Ectodermal cell (in vitro differentiated cells): Measurements from ENCODE around the gene NTM.

Experiments
- H3K27ac ChIP-seq: 2 replicates; pipeline ENCODE4 v1.7.0; 2013; ENCODE audit warnings: mild to moderate bottlenecking, low read depth, low read length; ENCODE audit not compliant: insufficient read depth, poor library complexity, severe bottlenecking
- H3K27me3 ChIP-seq: 2 replicates; pipeline ENCODE4 v1.7.0; 2013; ENCODE audit warnings: mild to moderate bottlenecking, low read length; ENCODE audit not compliant: insufficient read depth, control insufficient read depth, poor library complexity, severe bottlenecking
- H3K36me3 ChIP-seq: one replicate; pipeline ENCODE4 v1.7.0; 2013; ENCODE audit warnings: low read length; ENCODE audit not compliant: control insufficient read depth, insufficient read depth
- H3K4me1 ChIP-seq: one replicate; pipeline ENCODE4 v1.7.0; 2013; ENCODE audit warnings: low read length; ENCODE audit not compliant: control insufficient read depth, insufficient read depth
- H3K4me3 ChIP-seq: 2 replicates; pipeline ENCODE4 v1.7.0; 2013; ENCODE audit warnings: low read depth, low read length, control low read depth; ENCODE audit not compliant: insufficient read depth
- H3K9me3 ChIP-seq: 2 replicates; pipeline ENCODE4 v1.7.0; 2013; ENCODE audit warnings: mild to moderate bottlenecking, low read length, moderate library complexity; ENCODE audit not compliant: control insufficient read depth
- WGBS, 2 experiments: methylation state at CpG; one replicate each; pipeline ENCODE4 v1.1.7; 2013; ENCODE audit warnings: missing lambda C conversion rate in 2 of 2; 5-methylcytosine and 5-hydroxymethylcytosine counted together

Gene NTM

DNA sequence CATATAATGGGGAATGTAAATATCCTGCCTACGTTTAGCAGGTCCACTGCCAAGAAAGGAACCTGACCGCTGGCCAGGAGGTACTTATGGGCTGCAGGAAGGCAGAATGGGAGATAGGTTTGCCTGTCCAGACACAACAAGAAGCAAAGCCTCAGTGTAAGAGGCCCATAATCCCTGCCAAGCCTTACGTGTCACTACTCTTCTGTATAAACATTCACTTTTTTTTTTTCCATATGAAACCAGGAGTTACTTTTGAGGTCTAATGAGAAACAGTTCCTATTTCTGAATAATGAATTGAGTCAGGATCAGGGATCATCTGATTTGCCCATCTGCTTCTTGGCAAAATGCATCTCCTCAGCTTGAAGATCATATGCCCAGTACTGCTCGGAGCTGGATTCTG is 230.2 kb downstream of the NTM start:
- WGBS, 2 experiments = 86 to 90% methylated on average over 4 of the region's 4 CpGs

DNA sequence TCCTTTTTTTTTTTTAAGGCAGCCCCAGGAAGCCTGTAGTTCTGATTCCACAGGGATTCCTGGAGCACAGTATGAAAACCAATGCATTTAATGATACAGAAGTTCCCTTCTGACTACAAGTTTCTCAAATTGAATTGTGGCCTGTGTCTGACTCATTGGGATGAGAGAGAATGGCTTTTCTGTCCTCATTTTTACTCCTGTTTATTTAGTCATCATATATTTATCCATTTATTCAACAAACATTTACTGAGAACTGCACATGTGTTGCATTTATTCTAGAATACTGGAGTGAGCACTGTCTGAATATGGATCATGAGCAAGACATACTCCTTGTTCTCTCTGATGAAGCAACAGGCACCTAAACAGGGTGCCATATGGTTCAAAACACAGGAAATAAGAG is 231.2 kb downstream of the NTM start:
- no peak overlapping the region for H3K27ac ChIP-seq
- H3K4me1 ChIP-seq = peaks cover 5% of the 10 kb centered on the region
- H3K9me3 ChIP-seq = no peaks in the 10 kb centered on the region
- no peak overlapping the region for H3K4me3 ChIP-seq
- no peaks in the 10 kb centered on the region for H3K27me3 ChIP-seq
- no peaks in the 10 kb centered on the region for H3K36me3 ChIP-seq

More for the DNA sequence above, 230.2 kb downstream of the NTM start:
- Histone ChIP-seq H3K9me3 (no peaks in the 10 kb centered on the region), H3K27ac (no peak overlapping the region), H3K4me1 (peaks cover 9% of the 10 kb centered on the region), H3K36me3 (no peaks in the 10 kb centered on the region), H3K27me3 (peaks cover 3% of the 10 kb centered on the region), H3K4me3 (no peak overlapping the region)

DNA sequence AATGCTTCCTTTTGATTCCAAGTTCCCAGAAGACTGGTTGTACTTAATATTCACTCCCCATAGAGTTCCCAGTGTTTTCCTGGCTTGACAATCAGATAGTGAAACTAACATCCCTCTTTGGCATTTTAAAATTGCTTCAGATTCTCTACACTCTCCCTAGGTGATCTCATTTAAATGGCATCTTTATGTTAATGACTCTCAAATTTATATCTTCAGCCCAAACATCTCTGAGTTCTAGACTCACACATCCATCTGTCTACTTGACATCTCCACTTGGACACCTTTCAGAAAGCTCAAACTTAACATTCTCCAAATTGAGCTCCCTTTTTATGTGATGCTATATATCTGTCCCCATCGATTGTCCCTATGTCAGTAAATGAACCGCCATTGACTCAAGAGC is 232.0 kb downstream of the NTM start:
- no peak overlapping the region for H3K27ac ChIP-seq
- no peak overlapping the region for H3K4me3 ChIP-seq
- H3K27me3 ChIP-seq = no peaks in the 10 kb centered on the region
- H3K9me3 ChIP-seq = no peaks in the 10 kb centered on the region
- 93 to 96% methylated on average over 2 of the region's 2 CpGs for WGBS, 2 experiments
- H3K36me3 ChIP-seq = no peaks in the 10 kb centered on the region
- H3K4me1 ChIP-seq = no peaks in the 10 kb centered on the region

DNA sequence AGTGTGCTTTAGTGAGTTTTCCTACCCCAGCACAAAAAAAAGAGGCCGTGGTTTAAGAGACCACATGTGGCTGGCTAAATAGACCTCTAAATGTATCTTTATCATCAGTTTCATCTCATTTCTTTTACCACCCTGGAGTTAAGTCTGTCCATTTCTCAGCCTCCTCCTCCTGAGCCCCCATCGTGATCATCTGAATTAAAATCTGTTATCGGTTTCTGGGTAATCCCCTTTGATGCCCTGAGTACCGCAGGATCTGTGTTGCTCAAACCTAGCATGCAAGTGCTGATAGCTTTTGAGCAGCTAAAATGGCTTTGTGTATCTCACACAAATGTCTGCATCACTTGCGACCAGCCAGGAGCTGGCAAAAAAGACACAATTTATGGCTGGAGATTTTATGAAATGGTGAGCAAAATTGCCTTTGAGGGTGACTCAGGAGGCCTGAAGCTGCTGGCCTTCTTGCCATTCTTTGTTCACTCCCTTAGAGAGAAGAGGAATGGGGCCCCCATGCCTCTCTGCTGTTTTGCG is 236.5 kb downstream of the NTM start:
- H3K27me3 ChIP-seq = no peaks in the 10 kb centered on the region
- 94 to 97% methylated on average over 6 of the region's 6 CpGs for WGBS, 2 experiments
- H3K36me3 ChIP-seq = no peaks in the 10 kb centered on the region
- no peaks in the 10 kb centered on the region for H3K9me3 ChIP-seq
- H3K4me3 ChIP-seq = no peak overlapping the region
- H3K27ac ChIP-seq = no peak overlapping the region
- H3K4me1 ChIP-seq = peaks cover 9% of the 10 kb centered on the region

DNA sequence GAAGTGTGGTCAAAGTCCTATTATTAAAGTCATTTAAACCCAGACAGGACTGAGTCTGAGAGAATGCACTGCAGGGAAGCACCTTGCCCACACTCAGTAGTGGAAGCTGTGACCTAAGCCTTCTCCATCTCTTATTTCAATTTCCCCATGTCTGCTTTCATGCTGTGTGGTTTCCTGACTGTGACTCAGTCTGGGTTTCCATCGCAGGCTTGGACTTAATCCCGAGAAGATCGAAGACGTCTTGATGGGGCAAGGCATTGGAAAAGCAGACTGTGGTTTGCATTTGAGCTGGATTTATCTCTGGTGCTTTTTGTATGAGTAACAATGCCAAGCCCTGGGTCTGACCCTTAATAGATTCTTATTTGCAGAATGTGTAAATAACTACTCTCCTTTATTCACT is 238.9 kb downstream of the NTM start:
- H3K27ac ChIP-seq = no peak overlapping the region
- no peaks in the 10 kb centered on the region for H3K36me3 ChIP-seq
- H3K4me3 ChIP-seq = no peak overlapping the region
- peaks cover 9% of the 10 kb centered on the region for H3K4me1 ChIP-seq
- no peaks in the 10 kb centered on the region for H3K27me3 ChIP-seq
- H3K9me3 ChIP-seq = no peaks in the 10 kb centered on the region
- WGBS, 2 experiments = 68 to 78% methylated on average over 4 of the region's 4 CpGs

DNA sequence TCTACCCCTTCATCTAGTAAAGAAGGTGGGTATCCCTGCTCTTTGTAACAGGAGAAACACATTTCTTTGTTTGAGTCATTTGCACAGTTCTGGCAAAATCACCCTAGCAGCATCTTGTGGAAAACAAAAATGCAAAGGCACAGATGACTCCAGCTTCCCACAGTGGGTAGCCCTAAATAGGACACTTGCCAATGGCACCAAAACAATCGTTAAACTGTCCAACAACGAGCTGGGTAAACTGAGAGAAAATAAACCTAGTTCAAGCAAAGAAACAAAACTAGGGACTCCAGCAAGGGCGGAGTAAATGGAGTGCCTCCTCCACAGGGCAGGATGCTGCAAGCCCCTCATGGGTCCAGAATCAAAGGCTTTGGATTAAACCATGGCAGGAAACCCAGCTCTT is 239.5 kb downstream of the NTM start:
- Histone ChIP-seq H3K27me3 (no peaks in the 10 kb centered on the region), H3K27ac (no peak overlapping the region), H3K4me3 (no peak overlapping the region), H3K4me1 (peaks cover 9% of the 10 kb centered on the region), H3K9me3 (no peaks in the 10 kb centered on the region), H3K36me3 (no peaks in the 10 kb centered on the region)
- WGBS, 2 experiments = 85 to 92% methylated on average over 3 of the region's 3 CpGs

DNA sequence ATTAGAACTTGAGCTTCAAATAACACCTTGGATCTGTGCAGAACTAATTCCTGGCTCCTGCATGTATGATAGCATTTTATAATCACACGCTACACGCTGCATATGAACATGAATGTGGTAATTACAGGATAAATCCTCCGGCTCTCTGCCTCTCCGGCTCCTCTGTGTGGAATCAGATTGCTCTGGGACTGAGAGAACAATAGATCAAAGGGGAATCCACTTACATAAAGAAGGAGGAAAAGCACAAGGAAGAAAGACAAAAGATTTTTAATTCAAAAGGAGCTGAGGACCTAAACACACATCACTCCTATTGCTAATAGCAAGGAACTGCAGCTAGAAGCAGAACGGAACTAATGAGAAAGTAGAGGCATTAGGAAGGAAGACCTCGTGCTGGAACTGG is 240.9 kb downstream of the NTM start:
- H3K36me3 ChIP-seq = no peaks in the 10 kb centered on the region
- no peaks in the 10 kb centered on the region for H3K27me3 ChIP-seq
- H3K4me1 ChIP-seq = peaks cover 9% of the 10 kb centered on the region
- no peaks in the 10 kb centered on the region for H3K9me3 ChIP-seq
- H3K27ac ChIP-seq = no peak overlapping the region
- WGBS, 2 experiments = 61 to 72% methylated on average over 6 of the region's 6 CpGs
- no peak overlapping the region for H3K4me3 ChIP-seq

DNA sequence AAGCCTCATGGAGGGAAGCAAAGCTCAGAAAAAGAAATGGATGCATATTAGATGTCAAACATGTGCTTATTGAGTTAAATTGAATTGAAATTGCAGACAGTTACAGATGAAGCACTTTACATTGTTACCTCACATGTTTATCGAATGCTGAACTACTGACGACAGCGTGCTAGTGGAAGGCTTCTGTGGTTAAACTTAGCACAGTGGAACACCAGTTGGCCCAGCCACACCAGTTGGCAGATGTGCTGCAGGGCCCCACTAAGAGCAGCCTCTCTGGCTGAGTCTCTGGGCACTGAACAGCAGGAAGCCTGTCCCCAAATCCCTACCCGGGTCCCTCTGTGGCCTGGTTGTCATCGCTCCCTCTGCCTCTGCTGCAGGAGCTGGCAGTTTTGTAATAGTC is 242.1 kb downstream of the NTM start:
- Histone ChIP-seq H3K27ac (no peak overlapping the region), H3K9me3 (no peaks in the 10 kb centered on the region), H3K4me1 (peaks cover 9% of the 10 kb centered on the region), H3K27me3 (no peaks in the 10 kb centered on the region), H3K36me3 (no peaks in the 10 kb centered on the region), H3K4me3 (no peak overlapping the region)
- WGBS, 2 experiments = 94 to 96% methylated on average over 5 of the region's 5 CpGs

DNA sequence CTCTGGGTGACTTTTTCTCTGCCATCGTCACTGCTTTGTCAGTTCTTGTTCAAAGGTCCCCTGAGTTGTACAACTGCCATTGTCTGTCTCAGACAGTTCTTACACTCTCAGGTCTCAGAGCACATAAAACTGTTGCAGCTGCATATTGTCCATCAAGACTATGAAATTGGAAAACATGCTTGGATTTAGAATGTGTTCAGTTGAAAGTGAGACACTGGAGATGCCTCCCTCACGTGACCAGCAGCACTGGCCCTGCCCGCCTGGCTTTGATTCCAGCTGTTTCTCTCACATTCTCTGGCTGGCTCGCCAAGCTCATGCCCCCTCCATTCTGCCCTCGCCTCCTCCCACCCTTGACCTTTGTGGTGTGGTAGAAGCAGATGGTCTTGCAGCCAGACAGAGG is 244.2 kb downstream of the NTM start:
- H3K9me3 ChIP-seq = no peaks in the 10 kb centered on the region
- H3K4me3 ChIP-seq = no peak overlapping the region
- 77 to 92% methylated on average over 5 of the region's 5 CpGs for WGBS, 2 experiments
- H3K36me3 ChIP-seq = no peaks in the 10 kb centered on the region
- H3K27me3 ChIP-seq = no peaks in the 10 kb centered on the region
- peaks cover 9% of the 10 kb centered on the region for H3K4me1 ChIP-seq
- no peak overlapping the region for H3K27ac ChIP-seq

DNA sequence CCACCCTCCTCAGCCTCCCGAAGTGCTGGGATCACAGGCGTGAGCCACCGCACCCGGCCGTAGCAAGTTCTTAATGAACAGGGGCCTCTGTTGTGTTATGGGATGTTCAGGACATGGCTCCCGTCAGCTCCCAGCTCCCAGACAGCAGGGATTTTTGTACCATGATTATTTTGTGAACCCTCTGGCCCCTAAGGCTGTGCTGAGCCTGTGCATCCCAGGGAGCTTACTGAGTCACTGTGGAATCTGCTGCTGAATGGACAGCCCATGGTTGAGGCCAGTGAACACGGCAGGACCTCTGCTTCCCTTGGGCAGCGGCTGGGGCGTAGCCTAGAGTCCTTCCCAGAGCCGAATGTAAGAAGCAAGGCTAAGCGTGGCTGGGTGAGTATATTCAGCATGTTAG is 245.2 kb downstream of the NTM start:
- Histone ChIP-seq H3K27ac (no peak overlapping the region), H3K9me3 (no peaks in the 10 kb centered on the region)
- WGBS, 2 experiments = 78 to 86% methylated on average over 11 of the region's 11 CpGs

DNA sequence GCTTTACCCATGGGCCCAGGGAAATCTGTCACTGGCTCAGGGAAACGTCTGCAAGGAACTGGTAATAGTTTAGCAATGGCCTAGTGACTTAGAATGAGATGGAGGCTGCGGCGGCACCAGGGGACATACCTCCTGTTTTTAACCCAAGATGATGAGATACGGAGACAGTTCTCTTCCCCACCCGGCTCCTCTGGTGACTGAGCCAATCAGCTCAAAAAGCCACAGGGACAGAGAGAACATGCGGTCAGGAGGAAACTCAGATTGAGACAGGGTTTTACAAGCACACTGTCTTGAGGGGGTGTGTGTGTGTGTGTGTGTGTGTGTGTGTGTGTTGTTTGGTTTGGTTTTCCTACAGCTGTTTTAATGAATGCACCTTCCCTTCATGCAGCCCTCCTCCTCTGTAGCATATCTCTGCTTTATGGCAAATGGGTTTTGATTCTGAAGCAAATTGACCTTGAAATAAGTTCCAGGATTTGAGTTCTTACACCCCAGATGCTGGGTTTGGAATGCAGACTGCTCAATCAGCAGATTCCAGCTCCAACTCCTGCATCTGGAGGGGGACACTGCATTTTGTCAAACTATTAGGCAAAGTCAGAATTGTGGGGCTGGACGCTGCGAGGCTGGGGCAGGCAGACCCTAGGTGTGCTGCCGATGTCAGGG is 246.2 kb downstream of the NTM start:
- WGBS, 2 experiments = 77 to 81% methylated on average over 9 of the region's 9 CpGs
- H3K4me1 ChIP-seq = no peaks in the 10 kb centered on the region
- H3K27ac ChIP-seq = no peak overlapping the region
- no peak overlapping the region for H3K4me3 ChIP-seq
- H3K27me3 ChIP-seq = no peaks in the 10 kb centered on the region
- no peaks in the 10 kb centered on the region for H3K36me3 ChIP-seq
- H3K9me3 ChIP-seq = no peaks in the 10 kb centered on the region

More for the DNA sequence above, 245.2 kb downstream of the NTM start:
- Histone ChIP-seq H3K4me3 (no peak overlapping the region), H3K27me3 (no peaks in the 10 kb centered on the region), H3K36me3 (no peaks in the 10 kb centered on the region), H3K4me1 (peaks cover 9% of the 10 kb centered on the region)
